GM11168 (cell line): ENCODE results near the gene BCL7C.
"Not testable (repeated sequence)": the region's sequence is repeated elsewhere in the genome, so short reads cannot be mapped to it uniquely, and the experiment has no call there.

Source experiments
- in situ Hi-C: fragments of 300-500 bp; cut with MboI; formaldehyde crosslinking; loops from one replicate; pipeline ENCODE4 v1.12.0; 2022; ENCODE audit warnings: low sequenced_read_pairs; ENCODE audit not compliant: unreplicated experiment

BCL7C gene

DNA sequence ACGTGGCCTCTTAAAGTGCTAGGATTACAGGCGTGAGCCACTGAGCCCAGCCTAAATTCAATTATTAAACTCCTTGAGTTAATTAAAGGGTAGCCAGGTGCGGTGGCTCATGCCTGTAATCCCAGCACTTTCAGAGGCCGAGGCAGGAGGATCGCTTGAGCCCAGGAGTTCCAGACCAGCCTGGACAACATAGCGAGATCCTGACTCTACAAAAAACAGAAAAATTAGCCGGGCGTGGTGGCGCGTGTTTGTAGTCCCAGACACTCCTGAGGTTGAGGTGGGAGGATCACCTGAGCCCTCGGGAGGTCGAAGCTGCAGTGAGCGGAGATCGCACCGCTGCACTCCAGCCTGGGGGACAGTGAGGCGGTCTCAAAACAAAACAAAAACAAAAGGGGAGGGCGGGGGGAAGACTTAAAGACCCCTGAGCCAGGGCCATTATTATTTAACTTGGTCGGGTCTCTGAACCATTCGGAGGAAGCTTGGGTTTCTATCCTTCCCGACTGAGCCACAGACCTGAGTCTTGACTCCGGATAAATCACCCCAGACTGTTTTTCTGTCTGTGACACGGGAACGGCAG lies 19.5 kb downstream of the BCL7C start:
- in situ Hi-C loops, result no loop called here

- in situ Hi-C loops, result no loop called here
Observed at GRCh38 chr16:30870904-30871303, 23.0 kb downstream of the BCL7C start.

- in situ Hi-C loops, result no loop called here
Observed at GRCh38 chr16:30867747-30868146, 26.1 kb downstream of the BCL7C start.

- in situ Hi-C loops, result no loop called here
Observed at GRCh38 chr16:30866031-30866430, 27.8 kb downstream of the BCL7C start.

GRCh38 chr16:30863178-30863577 lies 30.7 kb downstream of the BCL7C start:
- in situ Hi-C loops, result not testable (repeated sequence)

DNA sequence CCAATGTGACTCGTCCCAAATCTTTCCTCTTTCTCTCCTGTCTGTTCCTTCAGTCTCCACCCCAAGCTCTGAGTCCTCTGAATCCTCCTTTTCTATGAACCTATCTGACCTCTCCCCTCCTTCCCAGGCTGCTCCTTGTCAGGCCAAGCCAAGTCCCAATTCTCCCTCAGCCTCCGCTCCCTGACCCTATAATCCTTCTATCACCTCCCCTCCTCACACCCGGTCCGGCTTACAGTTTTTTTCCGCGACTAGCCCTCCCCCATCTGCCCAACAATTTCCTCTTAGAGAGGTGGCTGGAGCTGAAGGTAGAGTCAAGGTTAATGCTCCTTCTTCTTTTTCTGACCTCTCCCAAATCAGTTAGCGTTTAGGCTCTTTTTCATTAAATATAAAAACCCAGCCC lies 33.1 kb downstream of the BCL7C start:
- in situ Hi-C loops, result not testable (repeated sequence)

GRCh38 chr16:30858829-30859423 lies 35.0 kb downstream of the BCL7C start:
- in situ Hi-C loops, result no loop called here

GRCh38 chr16:30858111-30858495 lies 35.8 kb downstream of the BCL7C start:
- in situ Hi-C loops, result no loop called here

DNA sequence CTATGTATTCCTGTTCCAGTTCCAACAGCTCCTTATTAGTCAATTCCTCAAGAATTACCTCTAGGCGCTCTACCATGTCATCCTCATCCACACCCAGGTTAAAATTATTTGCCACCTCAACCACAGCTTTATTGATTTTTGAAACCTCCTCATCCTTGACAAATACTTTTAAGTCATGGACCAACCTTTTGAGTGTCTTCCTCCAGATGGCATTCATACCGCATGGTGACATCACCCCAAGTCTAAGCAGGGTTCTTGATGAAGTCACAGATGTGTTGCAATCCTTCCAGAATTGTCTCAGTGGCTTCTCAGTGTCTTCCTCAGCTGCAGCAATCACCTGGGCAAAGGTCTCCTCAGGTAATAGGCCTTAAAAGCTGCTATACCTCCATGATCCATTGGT lies 40.1 kb downstream of the BCL7C start:
- in situ Hi-C loops, result no loop called here

GRCh38 chr16:30850246-30850645 lies 43.6 kb downstream of the BCL7C start:
- in situ Hi-C loops, result no loop called here

DNA sequence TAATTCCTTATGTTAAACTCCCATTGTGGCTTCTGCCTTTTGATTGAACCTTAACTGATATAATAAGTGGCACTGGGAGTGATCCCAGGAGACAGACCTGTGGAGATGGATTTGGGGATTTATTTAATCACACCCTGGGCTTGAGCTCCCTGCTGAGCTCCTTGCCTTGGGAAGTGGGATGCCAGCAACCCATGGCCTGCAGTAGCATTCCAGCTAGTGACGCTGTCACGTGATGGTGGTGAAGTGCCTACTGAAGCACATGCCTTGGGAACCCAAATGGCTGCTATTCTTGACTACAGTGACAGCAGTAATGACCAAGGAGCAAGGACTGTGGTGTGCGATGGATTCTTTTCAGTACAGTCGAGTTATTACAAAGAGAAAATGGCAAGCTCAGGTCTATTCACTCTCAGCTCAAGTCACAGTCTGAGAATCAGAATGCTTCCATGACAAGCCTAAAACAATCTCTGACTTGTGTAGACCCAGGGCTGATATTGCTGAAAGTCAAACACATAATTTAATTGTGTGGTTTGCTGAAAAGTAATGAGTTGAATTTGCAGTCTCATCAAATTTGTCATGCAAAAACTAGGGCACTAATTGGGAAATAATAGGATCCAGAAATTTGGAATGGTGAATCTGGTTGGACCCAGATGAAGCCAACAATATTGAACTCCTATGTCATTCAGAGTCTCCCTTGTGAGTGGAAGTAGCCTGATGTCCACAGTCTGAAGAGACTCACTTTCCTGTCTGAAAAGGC lies 47.1 kb downstream of the BCL7C start:
- in situ Hi-C loops, result loop anchor here (5.0 kb wide), 1 partner anchor 60 kb away; no protein-coding TSS in a partner anchor

GRCh38 chr16:30844671-30845449 lies 49.0 kb downstream of the BCL7C start:
- in situ Hi-C loops, result loop anchor here (5.0 kb wide), 1 partner anchor 62 kb away; no protein-coding TSS in a partner anchor

- in situ Hi-C loops, result no loop called here
Observed at GRCh38 chr16:30844346-30844670, 49.6 kb downstream of the BCL7C start.

DNA sequence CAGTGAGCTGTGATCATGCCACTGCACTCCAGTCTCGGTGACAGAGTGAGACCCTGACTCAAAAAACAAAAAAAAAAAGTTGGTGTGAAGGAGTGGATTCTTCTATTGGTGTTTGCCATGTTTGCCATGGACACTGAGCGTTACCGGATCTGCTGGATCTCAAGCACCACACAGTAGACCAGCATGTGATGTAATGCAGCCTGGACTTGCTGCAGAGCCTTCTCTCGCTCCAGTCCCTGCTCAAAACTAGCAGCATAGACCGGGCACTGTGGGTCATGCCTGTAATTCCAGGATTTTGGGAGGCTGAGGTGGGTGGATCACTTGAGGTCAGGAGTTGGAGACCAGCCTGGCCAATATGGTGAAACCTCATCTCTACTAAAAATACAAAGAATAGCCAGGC lies 50.4 kb downstream of the BCL7C start:
- in situ Hi-C loops, result no loop called here

- in situ Hi-C loops, result no loop called here
Observed at GRCh38 chr16:30842971-30843370, 50.9 kb downstream of the BCL7C start.

GRCh38 chr16:30841332-30841731 lies 52.5 kb downstream of the BCL7C start:
- in situ Hi-C loops, result no loop called here

DNA sequence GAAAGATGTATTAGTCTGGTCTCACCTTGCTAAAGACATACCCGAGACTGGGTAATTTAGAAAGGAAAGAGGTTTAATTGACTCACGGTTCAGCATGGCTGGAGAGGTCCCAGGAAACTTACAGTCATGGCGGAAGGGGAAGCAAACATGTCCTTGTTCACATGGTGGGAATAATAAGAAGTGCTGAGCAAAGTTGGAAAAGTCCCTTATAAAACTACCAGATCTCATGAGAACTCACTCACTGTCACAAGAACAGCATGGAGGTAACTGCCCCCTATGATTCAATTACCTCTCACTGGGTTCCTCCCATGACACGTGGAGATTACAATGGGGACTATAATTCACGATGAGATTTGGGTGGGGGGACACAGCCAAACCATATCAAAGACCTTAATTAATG lies 53.3 kb downstream of the BCL7C start:
- in situ Hi-C loops, result no loop called here

GRCh38 chr16:30839523-30840227 lies 54.2 kb downstream of the BCL7C start:
- in situ Hi-C loops, result no loop called here

- in situ Hi-C loops, result no loop called here
Observed at GRCh38 chr16:30838876-30839471, 54.9 kb downstream of the BCL7C start.

- in situ Hi-C loops, result no loop called here
Observed at GRCh38 chr16:30837904-30838303, 56.0 kb downstream of the BCL7C start.
